ENCODE data around the gene SLC7A9. TPM values are rescaled to one million over a fixed set of nuclear protein-coding genes. Genes with fewer than 3 reads are reported as not detected.

Gene SLC7A9
- total and polyA plus RNA-seq, 2 of the 13 experiments (the other 11 are each of a cell fraction or from before 2014, with no cell fraction given): 4.7 to 8.3 TPM

DNA sequence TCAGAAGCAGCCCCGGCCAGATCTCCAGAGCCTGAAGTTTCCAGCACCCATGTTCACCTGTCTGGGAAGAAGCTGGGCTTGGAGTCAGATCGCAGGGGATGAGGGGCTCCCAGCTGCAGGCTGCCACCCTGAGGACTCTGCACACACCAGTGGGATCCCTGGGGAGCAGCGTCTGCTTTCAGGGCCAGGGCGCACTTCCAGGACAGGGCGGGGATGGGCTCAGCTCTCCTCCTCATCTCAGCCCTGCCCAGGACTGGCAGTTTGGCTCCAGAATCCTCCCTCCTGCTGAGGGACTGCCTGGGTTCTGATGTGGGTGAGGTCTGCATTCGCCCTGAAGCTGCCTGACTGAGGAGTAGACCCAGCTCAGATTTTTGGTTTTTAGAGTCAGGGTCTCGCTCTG, 3.5 kb downstream of the SLC7A9 start:
- H3K36me3 ChIP-seq (replicated peaks in 1 of 2; ENCODE audit: control insufficient read depth in 1 of 2, insufficient read depth in 2 of 2, low read length in 2 of 2): peaks cover 3 to 4% of the 10 kb centered on the region in 2 experiments; a peak in 3 of 5 replicates
- no TSS peak for BruUV-seq (replicated peaks)
- TF ChIP-seq SMC3 (IDR thresholded peaks at IDR 0.05; ENCODE audit: low read length): no peak
- TF ChIP-seq ATRX (CRISPR knock-in tag; IDR thresholded peaks at IDR 0.05; ENCODE audit: borderline replicate concordance): no peak
- TF ChIP-seq RORA (CRISPR knock-in tag; IDR thresholded peaks at IDR 0.05): no peak
- TF ChIP-seq ZNF230 (CRISPR knock-in tag; IDR thresholded peaks at IDR 0.05): no peak
- 96% methylated on average over 3 of the region's 7 CpGs for WGBS (ENCODE audit: low lambda C conversion rate)
- POLR2A ChIA-PET: interaction anchor here (0.5 kb wide), 1 partner anchor 470 kb away, joined by 3 read pairs; no protein-coding TSS in a partner anchor
- H3K79me2 ChIP-seq (ENCODE audit: insufficient read depth, low read length): no peaks in the 10 kb centered on the region
- intact Hi-C loops (cut with micrococcal nuclease; ENCODE audit: unreplicated experiment) (no loop called here), in situ Hi-C loops (cut with HindIII; ENCODE audit: extremely low pct_ligation_motif_present, low pct_unique_long_range_greater_than_20kb) (no loop called here)
- H3K4me1 ChIP-seq (ENCODE audit: insufficient read depth, low read length): peaks cover 20% of the 10 kb centered on the region
- FAIRE-seq: no peak
- H3K27me3 ChIP-seq (ENCODE audit: control insufficient read depth in 1 of 2, insufficient read depth in 2 of 2, low read length in 2 of 2): no peaks in the 10 kb centered on the region
- H3K9me3 ChIP-seq (ENCODE audit: low read length): no peaks in the 10 kb centered on the region
- H2AFZ ChIP-seq (ENCODE audit: low read length): no peak overlapping the region
- no peak overlapping the region for H3K4me3 ChIP-seq (replicated peaks in 1 of 3; ENCODE audit: insufficient read depth in 1 of 3, low read depth in 2 of 3, low read length in 3 of 3)
- no peak for DNase-seq (ENCODE audit: low spot score)
- H3K4me2 ChIP-seq (ENCODE audit: low read depth, low read length): no peak overlapping the region
- ATAC-seq: no peak
- no peaks in the 10 kb centered on the region for H4K20me1 ChIP-seq (ENCODE audit: insufficient read depth, low read length)
- no peak overlapping the region for H3K27ac ChIP-seq (ENCODE audit: extremely low read length, insufficient read depth, low read length)
- CTCF ChIA-PET (ENCODE audit: low intra/inter-chr PET ratio, low total read pairs): no interaction called here
- no peak overlapping the region for H3K9ac ChIP-seq (ENCODE audit: insufficient read depth, low read depth, low read length)

DNA sequence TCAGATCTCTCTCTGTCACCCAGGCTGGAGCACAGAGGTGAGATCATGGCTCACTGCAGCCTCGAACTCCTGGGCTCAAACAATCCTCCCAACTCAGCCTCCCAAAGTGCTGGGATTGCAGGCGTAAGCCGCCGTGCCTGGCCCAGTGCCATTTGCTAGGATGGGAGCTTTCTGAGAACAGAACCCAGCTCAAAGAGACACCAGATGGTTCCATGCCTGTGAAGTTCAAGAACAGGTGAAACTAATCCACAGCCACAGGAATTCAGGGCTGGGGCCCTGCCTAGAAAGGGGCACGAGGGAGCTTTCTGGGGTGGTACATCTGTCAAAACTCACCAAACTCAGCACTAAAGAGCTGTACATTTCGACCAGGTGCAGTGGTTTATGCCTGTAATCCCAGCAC, 4.2 kb downstream of the SLC7A9 start:
- peaks cover 3 to 4% of the 10 kb centered on the region in 2 experiments; a peak in 3 of 5 replicates for H3K36me3 ChIP-seq (replicated peaks in 1 of 2; ENCODE audit: control insufficient read depth in 1 of 2, insufficient read depth in 2 of 2, low read length in 2 of 2)
- no peak overlapping the region for H3K4me2 ChIP-seq (ENCODE audit: low read depth, low read length)
- intact Hi-C loops (cut with micrococcal nuclease; ENCODE audit: unreplicated experiment) (no loop called here), in situ Hi-C loops (cut with HindIII; ENCODE audit: extremely low pct_ligation_motif_present, low pct_unique_long_range_greater_than_20kb) (no loop called here)
- H3K9ac ChIP-seq (ENCODE audit: insufficient read depth, low read depth, low read length): no peak overlapping the region
- POLR2A ChIA-PET: no interaction called here
- no peak overlapping the region for H3K4me3 ChIP-seq (replicated peaks in 1 of 3; ENCODE audit: insufficient read depth in 1 of 3, low read depth in 2 of 3, low read length in 3 of 3)
- H2AFZ ChIP-seq (ENCODE audit: low read length): no peak overlapping the region
- BruUV-seq (replicated peaks): no TSS peak
- CTCF ChIA-PET (ENCODE audit: low intra/inter-chr PET ratio, low total read pairs): no interaction called here
- no peaks in the 10 kb centered on the region for H4K20me1 ChIP-seq (ENCODE audit: insufficient read depth, low read length)
- no peak for FAIRE-seq
- H3K27ac ChIP-seq (ENCODE audit: extremely low read length, insufficient read depth, low read length): no peak overlapping the region
- 86% methylated on average over 6 of the region's 6 CpGs for WGBS (ENCODE audit: low lambda C conversion rate)
- H3K9me3 ChIP-seq (ENCODE audit: low read length): no peaks in the 10 kb centered on the region
- H3K27me3 ChIP-seq (ENCODE audit: control insufficient read depth in 1 of 2, insufficient read depth in 2 of 2, low read length in 2 of 2): no peaks in the 10 kb centered on the region
- H3K4me1 ChIP-seq (ENCODE audit: insufficient read depth, low read length): peaks cover 12% of the 10 kb centered on the region
- DNase-seq (ENCODE audit: low spot score): no peak
- no peak for ATAC-seq
- H3K79me2 ChIP-seq (ENCODE audit: insufficient read depth, low read length): no peaks in the 10 kb centered on the region
- TF ChIP-seq CAMTA2 (CRISPR knock-in tag; IDR thresholded peaks at IDR 0.05; ENCODE audit: borderline replicate concordance) (no peak), ETV6 (CRISPR knock-in tag; conservative IDR thresholded peaks at IDR 0.05) (no peak), SMYD3 (CRISPR knock-in tag; IDR thresholded peaks at IDR 0.05) (no peak), ZNF652 (CRISPR knock-in tag; IDR thresholded peaks at IDR 0.05; ENCODE audit: borderline replicate concordance, low read depth) (no peak), ZNF629 (CRISPR knock-in tag; conservative IDR thresholded peaks at IDR 0.05) (no peak), GLI4 (CRISPR knock-in tag; IDR thresholded peaks at IDR 0.05; ENCODE audit: borderline replicate concordance) (no peak), ZNF546 (CRISPR knock-in tag; conservative IDR thresholded peaks at IDR 0.05) (no peak), THYN1 (CRISPR knock-in tag; IDR thresholded peaks at IDR 0.05; ENCODE audit: borderline replicate concordance, low read depth) (no peak), CBX1 (IDR thresholded peaks at IDR 0.05; ENCODE audit: low read depth) (no peak), PATZ1 (CRISPR knock-in tag; IDR thresholded peaks at IDR 0.05) (no peak), MAFG (CRISPR knock-in tag; IDR thresholded peaks at IDR 0.05) (no peak), ZNF816 (CRISPR knock-in tag; IDR thresholded peaks at IDR 0.05; ENCODE audit: borderline replicate concordance) (no peak)
- TF ChIP-seq, protein P1, sequence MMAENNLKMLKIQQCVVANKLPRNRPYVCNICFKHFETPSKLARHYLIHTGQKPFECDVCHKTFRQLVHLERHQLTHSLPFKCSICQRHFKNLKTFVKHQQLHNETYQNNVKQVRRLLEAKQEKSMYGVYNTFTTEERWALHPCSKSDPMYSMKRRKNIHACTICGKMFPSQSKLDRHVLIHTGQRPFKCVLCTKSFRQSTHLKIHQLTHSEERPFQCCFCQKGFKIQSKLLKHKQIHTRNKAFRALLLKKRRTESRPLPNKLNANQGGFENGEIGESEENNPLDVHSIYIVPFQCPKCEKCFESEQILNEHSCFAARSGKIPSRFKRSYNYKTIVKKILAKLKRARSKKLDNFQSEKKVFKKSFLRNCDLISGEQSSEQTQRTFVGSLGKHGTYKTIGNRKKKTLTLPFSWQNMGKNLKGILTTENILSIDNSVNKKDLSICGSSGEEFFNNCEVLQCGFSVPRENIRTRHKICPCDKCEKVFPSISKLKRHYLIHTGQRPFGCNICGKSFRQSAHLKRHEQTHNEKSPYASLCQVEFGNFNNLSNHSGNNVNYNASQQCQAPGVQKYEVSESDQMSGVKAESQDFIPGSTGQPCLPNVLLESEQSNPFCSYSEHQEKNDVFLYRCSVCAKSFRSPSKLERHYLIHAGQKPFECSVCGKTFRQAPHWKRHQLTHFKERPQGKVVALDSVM (CRISPR knock-in tag; IDR thresholded peaks at IDR 0.05): no peak
